ENCODE data around the gene NSUN7.

The NSUN7 gene

DNA sequence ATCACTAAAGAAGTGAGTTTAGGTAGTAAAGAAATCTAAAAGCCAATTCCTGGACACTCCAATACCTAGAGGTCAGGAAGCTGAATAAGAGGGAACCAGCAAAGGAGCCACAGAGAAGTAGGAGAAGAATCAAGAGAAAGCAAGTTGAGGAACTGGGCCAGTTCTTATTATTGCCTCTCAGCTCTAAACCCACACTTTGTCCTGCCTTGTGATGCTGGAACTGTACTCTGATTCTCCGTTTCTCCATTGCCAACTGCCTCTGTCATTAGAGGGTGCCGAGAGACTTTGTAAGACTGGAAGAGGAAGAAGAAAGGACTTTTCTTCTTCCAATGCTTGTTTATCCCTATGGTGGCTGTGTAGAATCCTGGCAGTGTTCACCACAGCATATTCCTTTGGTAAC is 38.6 kb downstream of the NSUN7 start:
- ChIA-PET CTCF (no interaction called here), POLR2A (no interaction called here)
- Histone ChIP-seq H3K9me3 (ENCODE audit: control insufficient read depth, insufficient read depth, low read depth, low read length) (no peaks in the 10 kb centered on the region), H3K27ac (ENCODE audit: extremely low read depth, low read depth, low read length) (no peak overlapping the region), H3K4me1 (ENCODE audit: control insufficient read depth, insufficient read depth, low read length) (no peaks in the 10 kb centered on the region), H3K36me3 (ENCODE audit: control insufficient read depth in 2 of 2, insufficient read depth in 1 of 2, low read length in 2 of 2) (no peaks in the 10 kb centered on the region), H3K4me3 (ENCODE audit: low read depth, low read length) (no peak overlapping the region)
- TF ChIP-seq, protein P1, sequence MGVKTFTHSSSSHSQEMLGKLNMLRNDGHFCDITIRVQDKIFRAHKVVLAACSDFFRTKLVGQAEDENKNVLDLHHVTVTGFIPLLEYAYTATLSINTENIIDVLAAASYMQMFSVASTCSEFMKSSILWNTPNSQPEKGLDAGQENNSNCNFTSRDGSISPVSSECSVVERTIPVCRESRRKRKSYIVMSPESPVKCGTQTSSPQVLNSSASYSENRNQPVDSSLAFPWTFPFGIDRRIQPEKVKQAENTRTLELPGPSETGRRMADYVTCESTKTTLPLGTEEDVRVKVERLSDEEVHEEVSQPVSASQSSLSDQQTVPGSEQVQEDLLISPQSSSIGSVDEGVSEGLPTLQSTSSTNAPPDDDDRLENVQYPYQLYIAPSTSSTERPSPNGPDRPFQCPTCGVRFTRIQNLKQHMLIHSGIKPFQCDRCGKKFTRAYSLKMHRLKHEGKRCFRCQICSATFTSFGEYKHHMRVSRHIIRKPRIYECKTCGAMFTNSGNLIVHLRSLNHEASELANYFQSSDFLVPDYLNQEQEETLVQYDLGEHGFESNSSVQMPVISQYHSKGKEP (tag by site-specific recombination; IDR thresholded peaks at IDR 0.05): no peak
- TF ChIP-seq SCRT1 (tag by site-specific recombination; IDR thresholded peaks at IDR 0.05; ENCODE audit: borderline replicate concordance) (no peak), SP3 (tag by site-specific recombination; IDR thresholded peaks at IDR 0.05) (no peak), SP2 (tag by site-specific recombination; IDR thresholded peaks at IDR 0.05) (no peak), ZNF404 (tag by site-specific recombination; IDR thresholded peaks at IDR 0.05) (no peak), ZNF521 (tag by site-specific recombination; IDR thresholded peaks at IDR 0.05) (no peak), ZNF16 (tag by site-specific recombination; IDR thresholded peaks at IDR 0.05; ENCODE audit: low read depth) (no peak), PRDM1 (tag by site-specific recombination; IDR thresholded peaks at IDR 0.05) (no peak), ZNF37A (tag by site-specific recombination; IDR thresholded peaks at IDR 0.05) (no peak), ZNF76 (tag by site-specific recombination; IDR thresholded peaks at IDR 0.05; ENCODE audit: borderline replicate concordance, low read depth) (no peak), ZNF791 (tag by site-specific recombination; IDR thresholded peaks at IDR 0.05) (no peak), ZNF561 (tag by site-specific recombination; IDR thresholded peaks at IDR 0.05; ENCODE audit: borderline replicate concordance) (no peak), ZNF571 (tag by site-specific recombination; IDR thresholded peaks at IDR 0.05) (no peak), ZNF10 (tag by site-specific recombination; IDR thresholded peaks at IDR 0.05) (no peak)
- TF ChIP-seq, protein P2, sequence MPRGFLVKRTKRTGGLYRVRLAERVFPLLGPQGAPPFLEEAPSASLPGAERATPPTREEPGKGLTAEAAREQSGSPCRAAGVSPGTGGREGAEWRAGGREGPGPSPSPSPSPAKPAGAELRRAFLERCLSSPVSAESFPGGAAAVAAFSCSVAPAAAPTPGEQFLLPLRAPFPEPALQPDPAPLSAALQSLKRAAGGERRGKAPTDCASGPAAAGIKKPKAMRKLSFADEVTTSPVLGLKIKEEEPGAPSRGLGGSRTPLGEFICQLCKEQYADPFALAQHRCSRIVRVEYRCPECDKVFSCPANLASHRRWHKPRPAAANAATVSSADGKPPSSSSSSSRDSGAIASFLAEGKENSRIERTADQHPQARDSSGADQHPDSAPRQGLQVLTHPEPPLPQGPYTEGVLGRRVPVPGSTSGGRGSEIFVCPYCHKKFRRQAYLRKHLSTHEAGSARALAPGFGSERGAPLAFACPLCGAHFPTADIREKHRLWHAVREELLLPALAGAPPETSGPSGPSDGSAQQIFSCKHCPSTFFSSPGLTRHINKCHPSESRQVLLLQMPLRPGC (tag by site-specific recombination; IDR thresholded peaks at IDR 0.05): no peak

DNA sequence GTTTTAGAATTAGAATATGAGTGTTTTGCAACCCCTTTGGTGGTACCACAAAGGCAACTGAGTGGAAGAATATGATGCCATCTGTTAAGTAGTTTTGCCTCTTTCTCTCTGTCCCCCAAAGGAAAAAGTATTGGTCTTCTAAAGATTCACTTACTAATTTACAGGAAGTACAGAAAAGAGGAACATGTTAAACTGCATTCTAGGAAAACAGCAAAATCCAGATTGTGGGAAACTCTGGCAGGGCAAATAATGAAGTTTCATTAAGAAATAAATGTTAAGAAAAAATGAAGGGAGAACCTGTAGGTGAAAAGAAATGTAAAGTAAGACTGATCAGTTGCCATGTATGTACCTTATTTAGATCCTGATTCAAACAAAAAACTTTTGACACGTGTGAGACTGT is 39.3 kb downstream of the NSUN7 start:
- no peaks in the 10 kb centered on the region for H3K9me3 ChIP-seq (ENCODE audit: control insufficient read depth, insufficient read depth, low read depth, low read length)
- no peaks in the 10 kb centered on the region for H3K4me1 ChIP-seq (ENCODE audit: control insufficient read depth, insufficient read depth, low read length)
- H3K36me3 ChIP-seq (ENCODE audit: control insufficient read depth in 2 of 2, insufficient read depth in 1 of 2, low read length in 2 of 2): no peaks in the 10 kb centered on the region
- TF ChIP-seq HOXC10 (CRISPR knock-in tag; IDR thresholded peaks at IDR 0.05): no peak
- TF ChIP-seq ZNF391 (tag by site-specific recombination; IDR thresholded peaks at IDR 0.05; ENCODE audit: borderline replicate concordance, low read depth): no peak
- no peak for TF ChIP-seq ZNF792 (tag by site-specific recombination; IDR thresholded peaks at IDR 0.05)
- TF ChIP-seq ZNF514 (tag by site-specific recombination; IDR thresholded peaks at IDR 0.05): no peak
- no peak for TF ChIP-seq SP2 (tag by site-specific recombination; IDR thresholded peaks at IDR 0.05)
- no peak for TF ChIP-seq ZNF610 (tag by site-specific recombination; IDR thresholded peaks at IDR 0.05; ENCODE audit: borderline replicate concordance)
- TF ChIP-seq, protein P3, sequence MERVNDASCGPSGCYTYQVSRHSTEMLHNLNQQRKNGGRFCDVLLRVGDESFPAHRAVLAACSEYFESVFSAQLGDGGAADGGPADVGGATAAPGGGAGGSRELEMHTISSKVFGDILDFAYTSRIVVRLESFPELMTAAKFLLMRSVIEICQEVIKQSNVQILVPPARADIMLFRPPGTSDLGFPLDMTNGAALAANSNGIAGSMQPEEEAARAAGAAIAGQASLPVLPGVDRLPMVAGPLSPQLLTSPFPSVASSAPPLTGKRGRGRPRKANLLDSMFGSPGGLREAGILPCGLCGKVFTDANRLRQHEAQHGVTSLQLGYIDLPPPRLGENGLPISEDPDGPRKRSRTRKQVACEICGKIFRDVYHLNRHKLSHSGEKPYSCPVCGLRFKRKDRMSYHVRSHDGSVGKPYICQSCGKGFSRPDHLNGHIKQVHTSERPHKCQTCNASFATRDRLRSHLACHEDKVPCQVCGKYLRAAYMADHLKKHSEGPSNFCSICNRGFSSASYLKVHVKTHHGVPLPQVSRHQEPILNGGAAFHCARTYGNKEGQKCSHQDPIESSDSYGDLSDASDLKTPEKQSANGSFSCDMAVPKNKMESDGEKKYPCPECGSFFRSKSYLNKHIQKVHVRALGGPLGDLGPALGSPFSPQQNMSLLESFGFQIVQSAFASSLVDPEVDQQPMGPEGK (tag by site-specific recombination; IDR thresholded peaks at IDR 0.05): no peak
- no peak for TF ChIP-seq RBAK (tag by site-specific recombination; IDR thresholded peaks at IDR 0.05)
- TF ChIP-seq ZNF677 (tag by site-specific recombination; IDR thresholded peaks at IDR 0.05): no peak
- TF ChIP-seq, protein P4, sequence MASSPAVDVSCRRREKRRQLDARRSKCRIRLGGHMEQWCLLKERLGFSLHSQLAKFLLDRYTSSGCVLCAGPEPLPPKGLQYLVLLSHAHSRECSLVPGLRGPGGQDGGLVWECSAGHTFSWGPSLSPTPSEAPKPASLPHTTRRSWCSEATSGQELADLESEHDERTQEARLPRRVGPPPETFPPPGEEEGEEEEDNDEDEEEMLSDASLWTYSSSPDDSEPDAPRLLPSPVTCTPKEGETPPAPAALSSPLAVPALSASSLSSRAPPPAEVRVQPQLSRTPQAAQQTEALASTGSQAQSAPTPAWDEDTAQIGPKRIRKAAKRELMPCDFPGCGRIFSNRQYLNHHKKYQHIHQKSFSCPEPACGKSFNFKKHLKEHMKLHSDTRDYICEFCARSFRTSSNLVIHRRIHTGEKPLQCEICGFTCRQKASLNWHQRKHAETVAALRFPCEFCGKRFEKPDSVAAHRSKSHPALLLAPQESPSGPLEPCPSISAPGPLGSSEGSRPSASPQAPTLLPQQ (tag by site-specific recombination; IDR thresholded peaks at IDR 0.05): no peak
- TF ChIP-seq ZNF48 (tag by site-specific recombination; IDR thresholded peaks at IDR 0.05): no peak
- no peak for TF ChIP-seq KLF7 (tag by site-specific recombination; IDR thresholded peaks at IDR 0.05; ENCODE audit: borderline replicate concordance)
- no peak for TF ChIP-seq ZNF302 (tag by site-specific recombination; IDR thresholded peaks at IDR 0.05; ENCODE audit: low read depth)
- no peak for TF ChIP-seq ZNF10 (tag by site-specific recombination; IDR thresholded peaks at IDR 0.05)
- no peak for TF ChIP-seq ZNF843 (tag by site-specific recombination; IDR thresholded peaks at IDR 0.05)
- no peak for TF ChIP-seq ZNF426 (tag by site-specific recombination; IDR thresholded peaks at IDR 0.05)
- H3K4me3 ChIP-seq (ENCODE audit: low read depth, low read length): no peak overlapping the region
- CTCF ChIA-PET: no interaction called here
- H3K27ac ChIP-seq (ENCODE audit: extremely low read depth, low read depth, low read length): no peak overlapping the region
- POLR2A ChIA-PET: no interaction called here
